GM19372 (cell line): ENCODE measurements around the gene NOLC1.
"Not testable (repeated sequence)": the region's sequence is repeated elsewhere in the genome, so short reads cannot be mapped to it uniquely, and the experiment has no call there.

ENCODE experiments used
- ATAC-seq: cut with Tn5 transposase; IDR thresholded peaks from one replicate; pipeline ENCODE4 v1.9.1; 2021; ENCODE audit warnings: mild to moderate bottlenecking, low read depth, moderate library complexity; ENCODE audit not compliant: unreplicated experiment

The NOLC1 gene

DNA sequence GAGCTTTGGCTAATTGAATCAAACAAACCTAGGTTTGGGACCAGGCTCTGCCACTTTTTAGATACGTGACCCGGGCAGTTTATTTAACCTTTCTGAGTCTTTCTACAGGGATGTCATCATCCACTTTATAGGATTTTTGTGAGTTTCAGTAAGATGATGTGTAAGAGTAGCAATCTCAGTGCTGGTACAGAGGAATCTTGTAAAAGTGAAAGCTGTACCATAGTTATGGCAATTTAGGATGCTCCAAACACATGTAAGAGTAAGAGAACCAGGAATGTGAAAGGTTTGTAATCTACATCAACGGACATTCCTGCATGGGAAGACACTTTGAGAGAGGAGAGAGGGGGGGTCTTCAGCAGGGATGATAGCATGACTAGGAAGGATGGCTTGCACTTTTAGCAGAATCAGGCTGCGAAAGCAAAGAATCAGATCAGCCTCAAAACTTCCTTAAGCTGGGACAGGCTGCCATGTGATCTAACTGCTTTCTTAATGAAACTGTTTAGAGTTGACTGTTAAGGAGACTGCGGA lies 968 bp downstream of the NOLC1 start:
- ATAC-seq = no peak

DNA sequence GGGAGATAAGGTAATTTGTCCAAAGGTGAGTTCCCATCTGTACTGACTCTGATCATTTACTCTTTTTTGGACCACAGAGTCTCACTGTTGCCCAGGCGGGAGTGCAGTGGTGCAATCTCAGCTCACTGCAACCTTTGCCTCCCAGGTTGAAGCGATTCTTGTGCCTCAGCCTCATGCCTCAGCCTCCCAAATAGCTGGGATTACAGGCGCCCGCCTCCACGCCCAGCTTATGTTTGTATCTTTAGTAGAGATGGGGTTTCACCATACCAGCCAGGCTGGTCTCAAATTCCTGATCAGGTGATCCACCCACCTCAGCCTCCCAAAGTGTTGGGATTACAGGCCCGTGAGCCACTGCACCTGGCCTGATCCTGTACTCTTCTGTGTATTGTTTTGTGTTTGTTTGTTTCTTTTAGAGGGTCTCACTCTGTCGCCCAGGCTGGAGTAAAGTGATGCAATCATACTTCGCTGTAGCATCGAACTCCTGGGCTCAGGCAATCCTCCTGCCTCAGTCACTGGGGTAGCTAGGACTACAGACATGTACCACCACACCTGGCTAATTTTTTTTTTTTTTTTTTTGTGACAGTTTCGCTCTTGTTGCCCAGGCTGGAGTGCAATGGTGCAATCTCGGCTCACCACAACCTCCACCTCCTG lies 2.4 kb downstream of the NOLC1 start:
- no peak for ATAC-seq

- ATAC-seq = no peak
Measured at GRCh38 chr10:102157224-102157623, 5.0 kb downstream of the NOLC1 start.

DNA sequence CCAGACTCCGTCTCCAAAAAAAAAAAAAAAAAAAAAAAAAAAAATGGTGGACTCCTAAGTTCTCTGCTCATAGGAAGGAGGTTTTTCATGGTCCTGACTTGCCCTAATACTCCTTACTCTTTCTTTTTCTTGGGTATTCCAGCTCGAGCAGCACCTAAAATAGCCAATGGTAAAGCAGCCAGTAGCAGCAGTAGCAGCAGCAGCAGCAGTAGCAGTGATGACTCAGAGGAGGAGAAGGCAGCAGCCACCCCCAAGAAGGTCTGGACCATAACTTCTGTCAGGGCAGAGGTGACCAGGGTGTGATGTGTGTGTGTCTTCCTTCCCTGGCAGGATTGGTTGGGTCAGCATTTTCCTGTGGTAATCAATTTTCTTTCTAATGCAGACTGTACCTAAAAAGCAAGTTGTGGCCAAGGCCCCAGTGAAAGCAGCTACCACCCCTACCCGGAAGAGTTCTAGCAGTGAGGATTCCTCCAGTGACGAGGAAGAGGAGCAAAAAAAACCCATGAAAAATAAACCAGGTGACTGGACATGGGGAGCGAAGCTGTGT lies 6.9 kb downstream of the NOLC1 start:
- no peak for ATAC-seq

- no peak for ATAC-seq
Measured at GRCh38 chr10:102159831-102160230, 7.6 kb downstream of the NOLC1 start.

GRCh38 chr10:102163342-102163989 lies 11.3 kb downstream of the NOLC1 start:
- no peak for ATAC-seq

GRCh38 chr10:102167861-102168260 lies 15.7 kb downstream of the NOLC1 start:
- no peak for ATAC-seq

DNA sequence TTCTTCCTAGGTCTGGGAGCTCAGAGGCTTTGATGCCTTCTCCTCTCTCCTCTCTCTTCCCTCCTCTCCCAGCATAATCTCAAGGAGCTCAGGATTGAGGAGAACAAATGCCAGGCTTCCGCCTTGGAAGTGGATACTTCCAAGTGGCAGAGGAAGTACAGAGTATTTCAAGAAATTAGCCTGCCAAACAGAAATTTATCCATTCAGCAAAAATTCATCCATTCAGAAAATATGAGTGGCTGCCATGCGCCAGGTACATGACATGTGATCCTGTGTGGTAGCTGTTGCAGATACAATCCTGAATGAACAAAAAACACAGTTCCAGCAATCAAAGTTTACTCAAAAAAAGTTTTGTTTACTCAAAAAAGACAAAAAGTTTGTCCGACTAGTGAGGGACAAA lies 18.4 kb downstream of the NOLC1 start:
- no peak for ATAC-seq

GRCh38 chr10:102172288-102172687 lies 20.1 kb downstream of the NOLC1 start:
- ATAC-seq = no peak

DNA sequence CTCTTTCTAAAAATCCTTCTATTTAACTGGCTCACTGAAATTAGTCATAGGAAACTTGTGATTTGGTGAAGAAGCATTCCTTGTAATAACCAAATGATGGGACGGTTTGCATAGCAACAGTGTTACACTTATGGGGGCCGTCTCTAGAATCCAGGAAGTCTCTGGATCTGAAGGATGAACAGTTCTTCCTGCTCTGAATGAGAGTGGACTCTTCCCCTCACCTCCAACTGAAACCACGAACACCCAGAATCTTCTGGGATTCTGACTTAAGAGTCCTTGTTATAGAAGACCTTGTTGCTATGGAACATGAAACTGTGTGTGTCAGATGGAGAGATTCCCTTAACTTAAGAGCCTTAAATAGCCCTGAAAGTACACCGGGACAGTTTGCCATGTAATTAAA lies 23.2 kb downstream of the NOLC1 start:
- no peak for ATAC-seq

- ATAC-seq = no peak
Measured at GRCh38 chr10:102184606-102185005, 32.4 kb downstream of the NOLC1 start.

DNA sequence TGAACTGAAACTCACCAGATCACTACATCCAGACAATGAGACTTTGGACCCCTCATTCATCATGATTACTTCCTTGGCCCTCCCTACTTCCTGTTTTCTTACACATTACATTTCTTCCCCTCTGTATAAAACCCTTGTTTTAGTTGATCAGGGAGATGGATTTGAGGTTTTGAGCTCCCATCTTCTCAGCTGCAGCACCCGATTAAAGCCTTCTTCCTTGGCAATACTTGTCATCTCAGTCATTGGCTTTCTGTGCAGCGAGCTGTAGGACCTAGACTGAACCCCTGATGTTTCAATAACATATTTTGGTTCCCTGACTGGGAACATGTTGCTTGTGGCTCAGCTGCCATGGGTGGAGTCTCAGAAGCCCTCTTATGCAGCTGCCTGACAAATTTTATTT lies 33.1 kb downstream of the NOLC1 start:
- no peak for ATAC-seq

DNA sequence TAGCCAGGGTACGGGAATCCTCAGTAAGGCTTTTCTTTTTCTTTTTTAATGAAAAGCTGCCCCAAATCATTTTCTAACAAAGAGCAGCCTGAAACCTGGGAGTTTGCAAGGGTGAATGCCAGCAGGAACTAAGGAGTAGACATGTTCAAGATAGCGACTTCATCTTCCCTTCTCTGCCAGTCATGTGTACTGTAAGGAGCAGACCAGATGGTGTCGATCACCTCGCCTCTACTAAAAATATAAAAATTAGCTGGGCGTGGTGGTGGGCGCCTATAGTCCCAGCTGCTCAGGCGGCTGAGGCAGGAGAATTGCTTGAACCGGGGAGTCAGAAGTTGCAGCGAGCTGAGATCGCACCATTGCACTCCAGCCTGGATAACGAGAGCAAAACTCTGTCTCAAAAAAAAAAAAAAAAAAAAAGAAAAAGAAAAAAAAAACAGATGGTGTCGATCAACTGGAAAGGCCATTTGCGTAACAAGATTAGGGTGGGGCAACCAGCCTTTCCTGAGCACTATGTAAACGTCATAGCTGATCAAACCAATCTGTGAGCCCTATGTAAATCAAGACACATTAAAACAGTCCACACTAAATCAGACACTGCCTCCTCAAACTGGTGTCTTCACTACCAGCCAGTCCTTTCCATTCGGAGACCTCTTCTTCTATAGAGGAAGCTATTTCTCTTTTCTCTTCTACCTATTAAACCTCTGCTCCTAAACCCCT lies 33.8 kb downstream of the NOLC1 start:
- ATAC-seq = no peak

DNA sequence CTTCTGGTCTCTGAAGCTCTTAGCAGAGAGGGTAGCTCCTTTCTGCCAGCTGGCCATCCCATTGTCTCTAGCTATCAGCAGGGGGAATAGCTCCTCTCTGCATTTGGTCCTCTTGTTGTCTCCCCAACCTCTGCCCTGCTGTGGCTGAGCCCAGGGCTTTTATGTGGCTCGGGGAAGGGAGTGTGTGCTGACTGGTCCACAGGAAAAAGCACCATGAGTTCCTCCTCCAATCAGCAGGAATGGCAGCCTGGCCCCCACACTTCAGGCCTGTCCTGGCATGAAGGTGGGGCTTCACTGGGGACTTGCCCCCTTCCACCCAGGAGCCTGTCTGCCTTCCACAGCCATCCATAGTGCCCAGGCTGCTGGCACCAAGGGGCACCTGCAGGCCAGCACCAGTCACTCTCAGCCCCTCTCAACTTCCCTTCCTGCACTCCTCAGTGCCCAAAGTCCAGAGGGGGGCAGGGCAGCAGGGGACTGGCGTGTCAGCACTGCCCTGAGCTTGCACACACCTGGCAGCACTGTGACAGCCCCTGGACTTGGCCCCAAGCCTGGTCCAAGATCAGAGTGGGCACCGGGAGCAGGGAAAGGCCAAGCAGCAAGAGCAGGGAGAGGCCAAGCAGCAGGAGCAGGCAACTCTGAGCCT lies 36.2 kb downstream of the NOLC1 start:
- no peak for ATAC-seq

GRCh38 chr10:102188941-102189898 lies 37.0 kb downstream of the NOLC1 start:
- not testable (repeated sequence) for ATAC-seq

DNA sequence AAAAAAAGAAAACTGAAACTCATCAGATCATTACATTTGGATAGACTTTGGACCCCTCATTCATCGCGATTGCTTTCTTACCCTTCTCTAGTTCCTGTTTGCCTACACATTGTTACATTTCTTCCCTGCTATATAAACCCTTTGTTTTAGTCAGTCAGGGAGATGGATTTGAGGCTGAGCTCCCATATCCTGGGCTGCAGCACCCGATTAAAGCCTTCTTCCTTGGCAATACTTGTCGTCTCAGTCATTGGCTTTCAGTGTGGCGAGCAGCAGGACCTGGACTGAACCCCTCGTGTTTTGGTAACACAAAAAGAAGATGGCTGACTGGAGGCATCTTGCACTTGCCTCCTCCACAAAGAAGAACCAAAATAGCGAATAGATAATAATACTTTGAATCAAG lies 39.8 kb downstream of the NOLC1 start:
- ATAC-seq = no peak

- no peak for ATAC-seq
Measured at GRCh38 chr10:102195296-102195870, 43.2 kb downstream of the NOLC1 start.

- no peak for ATAC-seq
Measured at GRCh38 chr10:102196893-102197292, 44.7 kb downstream of the NOLC1 start.

GRCh38 chr10:102198027-102198426 lies 45.8 kb downstream of the NOLC1 start:
- ATAC-seq = no peak
